HG02943 (cell line): ENCODE results near the gene SORBS1.
"Not testable (repeated sequence)": the region's sequence is repeated elsewhere in the genome, so short reads cannot be mapped to it uniquely, and the experiment has no call there.

Source experiments
- ATAC-seq: cut with Tn5 transposase; IDR thresholded peaks from one replicate; pipeline ENCODE4 v1.9.1; 2021; ENCODE audit warnings: mild to moderate bottlenecking, low read depth, moderate library complexity; ENCODE audit not compliant: unreplicated experiment

Gene SORBS1

DNA sequence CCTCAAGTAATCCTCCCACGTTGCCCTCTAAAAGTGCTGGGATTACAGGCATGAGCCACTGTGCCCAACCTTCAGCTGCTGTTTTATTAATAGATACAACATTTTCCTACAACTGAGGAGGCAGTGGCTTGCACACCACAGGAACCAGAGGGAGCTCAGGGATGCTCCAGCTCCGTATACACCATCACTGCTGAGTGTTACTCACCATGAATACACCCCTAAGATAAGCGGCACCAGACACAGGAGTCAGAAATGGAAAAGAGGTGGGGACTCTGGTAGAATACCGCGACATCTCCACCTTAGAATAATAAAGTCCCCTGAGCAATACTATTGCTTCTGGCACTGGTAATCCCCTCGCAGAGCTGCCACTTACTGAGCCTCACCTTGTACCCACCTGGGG lies 201.7 kb downstream of the SORBS1 start:
- no peak for ATAC-seq

DNA sequence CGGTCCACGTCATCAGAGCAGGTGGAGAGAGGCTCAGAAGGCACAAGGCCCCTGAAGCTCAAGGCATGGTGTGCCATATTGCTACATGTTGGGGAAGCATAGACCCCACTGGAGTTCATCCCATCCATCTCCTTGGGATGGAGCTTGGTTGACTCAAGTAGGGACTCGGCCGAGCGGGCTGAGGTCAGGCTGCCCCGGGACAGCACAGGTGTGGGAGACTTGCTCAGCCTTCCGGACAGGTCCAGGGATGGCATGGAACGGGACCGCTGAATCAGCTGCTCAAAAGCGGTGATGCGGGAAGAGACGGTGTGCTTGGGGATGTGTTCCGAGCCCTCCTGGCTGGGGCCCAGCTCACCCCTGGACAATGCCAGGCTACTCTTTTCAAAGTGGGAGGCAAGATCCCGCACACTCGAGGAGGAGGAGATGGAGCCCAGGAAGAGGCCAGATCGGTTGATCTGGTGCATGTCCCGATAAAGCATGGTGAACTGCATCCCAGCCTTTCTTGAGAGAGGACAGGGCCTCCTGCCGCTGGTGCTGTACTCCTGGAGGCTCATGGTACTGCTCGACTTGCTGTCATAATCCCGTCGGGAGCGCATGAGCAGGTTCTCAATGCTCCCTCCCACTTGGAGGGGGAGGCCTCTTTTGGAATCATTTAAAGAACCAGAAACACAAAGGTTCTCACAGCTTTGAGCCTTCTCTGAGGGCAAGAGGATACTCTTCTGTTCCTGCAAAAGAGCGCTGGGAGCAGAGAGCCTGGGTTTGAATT lies 204.8 kb downstream of the SORBS1 start:
- no peak for ATAC-seq

DNA sequence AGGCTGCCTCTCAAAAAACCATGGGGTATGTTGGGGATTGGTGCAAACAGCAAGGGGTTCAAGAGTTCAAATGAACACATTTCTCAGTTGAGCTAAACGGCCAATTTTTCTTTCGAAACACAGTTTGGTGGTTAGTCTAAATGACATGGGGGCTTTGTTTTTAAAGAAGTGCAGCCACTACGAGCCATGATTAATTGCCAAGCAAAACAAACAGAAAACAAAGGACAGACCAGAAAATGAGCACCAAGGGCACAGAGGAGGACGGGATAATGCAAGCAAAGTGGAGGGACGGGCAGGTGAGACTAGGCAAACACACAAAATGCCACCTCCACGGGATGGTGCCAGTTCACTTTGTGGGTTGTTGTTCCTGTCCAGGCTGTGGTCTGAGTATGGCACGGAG lies 205.9 kb downstream of the SORBS1 start:
- ATAC-seq: no peak

DNA sequence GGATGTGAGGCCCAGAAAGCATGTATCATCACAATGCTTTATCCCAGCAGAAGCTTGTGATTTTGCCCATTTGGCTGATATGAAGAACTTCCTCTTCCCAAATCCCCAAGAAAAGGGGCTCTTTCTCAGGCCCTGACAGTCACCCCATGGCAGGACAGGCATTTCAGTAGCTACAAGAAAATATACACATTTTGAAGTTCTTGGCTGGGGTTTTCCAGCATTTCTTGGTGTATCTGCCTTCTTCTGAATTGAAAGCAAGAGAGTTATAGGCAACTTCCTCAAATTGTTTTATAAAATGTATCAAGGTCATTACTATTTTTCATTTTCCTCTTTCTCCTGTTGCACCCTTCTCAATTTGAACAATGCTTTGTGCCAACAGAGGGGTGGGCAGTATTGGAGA lies 207.1 kb downstream of the SORBS1 start:
- no peak for ATAC-seq

DNA sequence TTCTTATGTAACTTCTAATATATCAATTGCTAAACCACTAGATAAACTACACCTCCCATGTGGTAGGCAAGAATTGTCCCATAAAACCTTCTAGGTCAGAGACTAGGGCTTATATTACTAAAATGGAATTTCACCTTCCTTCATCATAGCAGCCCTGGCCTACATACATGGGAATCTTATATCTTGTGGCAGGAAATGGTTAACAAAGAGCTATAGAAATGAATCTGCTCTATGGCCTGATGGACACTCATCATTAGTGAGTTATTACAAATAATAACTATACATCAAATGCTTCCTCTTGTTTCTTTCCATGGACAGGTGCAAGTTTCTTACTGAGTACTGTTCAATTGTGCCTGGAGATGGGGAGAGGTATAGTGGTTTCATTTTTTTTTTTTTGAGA lies 208.0 kb downstream of the SORBS1 start:
- ATAC-seq: no peak

DNA sequence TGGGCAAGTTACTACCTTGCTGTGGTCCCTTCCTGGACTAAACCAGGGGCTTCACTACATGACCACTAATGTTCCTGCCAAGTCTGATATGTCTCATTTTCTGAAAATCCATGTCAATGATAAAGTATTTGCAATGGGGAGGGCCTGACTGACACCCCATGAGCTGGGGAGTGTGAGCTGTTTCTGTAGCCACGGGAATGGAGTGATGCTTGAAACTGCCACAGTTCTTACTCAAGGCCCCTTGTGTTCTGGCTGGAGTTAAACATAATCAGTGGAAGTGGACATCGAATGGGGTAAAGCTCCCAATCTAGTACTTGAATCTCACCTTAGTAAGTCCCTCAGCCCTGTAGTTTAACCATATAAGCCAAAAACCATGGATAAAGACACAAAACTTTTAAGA lies 208.5 kb downstream of the SORBS1 start:
- no peak for ATAC-seq

DNA sequence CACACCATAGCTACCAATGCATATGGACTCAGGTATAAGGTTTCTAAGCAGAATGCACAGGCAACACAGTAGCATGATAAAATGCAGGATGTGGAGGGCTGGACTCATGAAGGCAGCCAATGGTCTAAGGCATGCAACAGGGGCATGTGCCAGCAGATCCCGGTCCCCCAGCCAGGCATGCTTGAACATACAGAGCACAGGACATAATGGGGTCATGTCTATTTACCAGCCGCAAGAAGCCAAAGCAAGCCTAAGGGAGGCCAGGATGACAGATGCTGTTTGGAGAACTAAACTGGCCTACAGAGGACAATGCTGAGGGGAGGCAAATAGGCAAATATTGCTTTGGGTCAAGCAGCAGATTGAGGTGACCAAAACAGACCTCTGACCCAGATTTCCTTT lies 210.3 kb downstream of the SORBS1 start:
- ATAC-seq: no peak

DNA sequence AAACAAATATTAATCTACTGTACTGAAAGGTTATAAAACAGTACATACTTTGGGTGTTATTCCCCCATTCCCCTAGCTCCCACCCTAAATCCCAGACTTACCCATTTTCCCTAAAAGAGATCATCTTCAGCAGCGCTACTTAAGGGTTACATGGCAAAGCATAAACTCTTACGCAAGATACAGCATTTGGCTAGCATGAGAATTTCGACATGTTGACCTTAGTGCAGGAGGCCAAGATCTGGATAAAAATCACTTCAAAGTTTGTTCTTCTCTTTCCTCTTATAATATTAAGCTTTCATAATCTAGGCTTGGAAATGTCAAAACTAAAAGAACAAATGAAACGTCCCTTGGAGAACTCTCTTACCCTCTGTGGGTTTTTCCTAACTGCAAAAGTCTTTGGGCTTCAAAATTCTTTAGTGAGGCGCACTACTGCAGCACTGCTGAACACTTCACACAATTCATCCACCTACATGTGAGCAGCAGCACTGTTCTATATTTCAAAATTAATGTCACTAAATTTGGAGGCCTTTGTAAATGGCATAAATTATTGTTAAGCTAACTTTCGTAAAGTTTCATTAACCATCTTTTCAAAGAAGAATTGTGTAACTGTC lies 210.8 kb downstream of the SORBS1 start:
- ATAC-seq: no peak

DNA sequence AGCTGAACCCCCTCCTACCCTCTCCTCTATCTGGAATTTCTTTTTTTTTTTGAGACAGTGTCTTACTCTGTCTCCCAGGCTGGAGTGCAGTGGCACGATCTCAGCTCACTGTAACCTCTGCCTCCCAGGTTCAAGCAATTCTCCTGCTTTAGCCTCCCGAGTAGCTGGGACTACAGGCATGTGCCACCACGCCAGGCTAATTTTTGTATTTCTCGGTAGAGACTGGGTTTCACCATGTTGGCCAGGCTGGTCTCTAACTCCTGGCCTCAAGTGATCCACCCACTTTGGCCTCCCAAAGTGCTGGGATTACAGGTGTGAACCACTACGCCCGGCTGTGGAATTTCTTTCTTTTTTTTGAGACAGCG lies 213.8 kb downstream of the SORBS1 start:
- ATAC-seq: not testable (repeated sequence)

DNA sequence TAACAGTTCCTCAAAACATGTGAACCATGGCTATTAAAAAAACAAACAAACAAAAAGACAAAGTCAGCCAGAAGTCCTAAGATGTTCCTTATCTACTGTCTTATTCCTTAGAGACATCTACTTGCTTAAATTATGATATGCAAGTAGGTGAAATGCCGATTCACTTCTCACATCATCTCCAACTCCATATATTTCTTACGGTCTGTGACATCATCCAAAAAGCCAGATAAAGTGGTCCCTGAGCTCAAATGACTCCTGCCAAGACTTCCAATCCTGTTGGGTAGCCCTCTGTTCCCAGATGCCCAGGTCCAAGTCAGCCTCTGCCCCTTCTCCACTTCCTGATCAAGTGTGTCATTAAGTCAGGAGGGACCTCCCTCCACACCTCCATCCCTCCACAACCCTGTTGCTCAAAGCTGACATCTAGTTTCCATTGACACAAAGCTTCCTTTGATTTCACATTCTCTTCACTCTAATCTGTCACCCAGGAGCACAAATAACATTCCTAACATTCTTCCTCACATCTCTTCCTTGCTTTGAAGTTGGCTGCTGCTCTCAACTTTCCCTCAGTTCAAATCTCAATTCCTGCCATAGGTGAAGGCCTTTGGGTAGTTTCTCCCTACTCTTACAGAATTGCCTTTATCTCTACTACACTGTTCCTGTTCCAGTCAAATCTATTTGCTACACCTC lies 214.3 kb downstream of the SORBS1 start:
- ATAC-seq: no peak

DNA sequence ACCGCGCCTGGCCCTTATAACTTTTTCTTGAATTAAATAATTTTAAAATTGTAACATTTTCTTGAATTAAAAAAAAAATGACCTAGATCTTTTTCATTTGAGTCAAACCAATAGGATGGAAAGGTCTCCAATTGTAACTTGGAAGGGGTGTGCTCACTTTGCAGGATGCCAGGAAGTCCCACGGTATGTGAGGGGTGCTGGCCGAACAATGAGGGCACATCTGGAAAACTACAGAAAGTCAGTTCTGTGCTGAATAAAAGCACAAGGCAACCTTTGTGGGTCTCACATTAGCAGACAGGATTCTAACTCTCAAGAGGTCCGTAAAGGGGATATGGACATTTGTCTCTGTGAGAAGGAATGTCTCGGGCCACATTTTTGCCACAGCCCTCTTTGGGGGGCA lies 217.6 kb downstream of the SORBS1 start:
- ATAC-seq: no peak

DNA sequence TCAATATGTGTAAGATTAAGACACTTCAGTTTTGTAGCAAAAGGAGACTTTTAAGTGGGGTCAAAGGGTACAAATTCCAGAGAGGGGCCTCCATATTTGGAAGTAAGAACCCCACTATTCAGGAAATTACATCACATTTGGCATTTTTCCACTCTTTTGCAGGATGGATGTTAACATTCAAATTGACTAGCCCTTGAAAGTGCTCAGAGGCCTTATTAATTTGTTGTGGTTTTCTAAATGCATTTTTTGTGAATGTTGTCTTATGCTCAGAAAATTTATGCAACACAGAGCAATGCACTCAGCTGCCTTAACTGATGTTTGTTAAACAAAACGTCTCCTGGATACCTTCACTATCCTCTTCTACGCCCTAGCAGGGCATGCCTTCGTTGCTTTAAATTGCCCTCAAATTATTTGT lies 219.4 kb downstream of the SORBS1 start:
- ATAC-seq: no peak

DNA sequence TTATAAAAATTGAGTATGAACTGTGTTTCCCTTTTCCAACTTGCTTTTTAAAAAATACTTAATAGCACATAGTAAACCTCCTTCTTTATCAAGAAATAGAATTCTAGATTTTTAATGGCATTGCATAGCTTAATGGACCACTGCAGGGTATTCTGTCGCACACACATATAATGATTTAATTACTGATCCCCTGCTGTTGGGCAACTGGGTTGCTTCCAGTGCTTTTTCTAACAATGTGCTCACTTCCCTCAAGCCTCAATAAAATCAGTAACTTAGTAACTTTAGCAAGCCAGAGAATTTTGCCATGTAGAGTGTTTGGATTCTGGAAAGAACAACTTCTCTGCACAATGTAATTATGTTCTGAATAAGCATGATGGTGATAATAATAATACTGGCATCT lies 221.3 kb downstream of the SORBS1 start:
- ATAC-seq: no peak

DNA sequence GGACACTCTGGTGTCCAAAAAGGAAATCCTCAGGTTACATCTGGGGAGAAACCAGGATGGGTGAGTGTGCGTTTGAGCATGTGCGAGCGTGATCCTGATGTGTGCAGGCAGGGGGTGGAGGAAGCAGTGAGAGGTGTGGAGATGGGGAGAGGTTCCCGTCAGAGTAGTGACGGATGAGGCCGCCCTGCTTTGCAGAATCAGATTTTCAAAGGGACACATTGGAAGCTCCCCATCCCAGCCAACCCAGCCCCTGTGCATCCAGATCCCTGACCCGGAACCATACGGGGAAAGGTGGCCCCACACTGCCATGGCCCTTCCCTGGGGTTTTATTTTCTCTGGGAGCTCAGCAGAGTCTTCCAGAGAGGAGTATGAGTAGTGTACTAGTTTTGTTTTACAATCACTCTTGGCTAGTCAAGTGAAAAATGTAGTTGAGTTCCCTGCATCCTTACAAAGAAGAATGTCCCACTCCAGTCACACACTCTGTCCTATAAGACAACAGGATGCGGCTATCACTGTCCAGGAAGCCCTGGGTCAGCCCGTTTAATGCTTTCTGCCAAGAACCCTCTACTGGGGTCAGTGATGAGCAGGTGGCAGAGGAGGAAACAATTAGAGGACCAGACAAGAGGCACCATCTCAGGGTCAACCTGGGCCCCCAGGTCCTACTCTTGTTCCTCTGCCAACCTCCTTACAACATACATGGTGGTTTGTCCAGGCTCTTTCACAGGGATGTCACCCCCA lies 223.6 kb downstream of the SORBS1 start:
- ATAC-seq: no peak

DNA sequence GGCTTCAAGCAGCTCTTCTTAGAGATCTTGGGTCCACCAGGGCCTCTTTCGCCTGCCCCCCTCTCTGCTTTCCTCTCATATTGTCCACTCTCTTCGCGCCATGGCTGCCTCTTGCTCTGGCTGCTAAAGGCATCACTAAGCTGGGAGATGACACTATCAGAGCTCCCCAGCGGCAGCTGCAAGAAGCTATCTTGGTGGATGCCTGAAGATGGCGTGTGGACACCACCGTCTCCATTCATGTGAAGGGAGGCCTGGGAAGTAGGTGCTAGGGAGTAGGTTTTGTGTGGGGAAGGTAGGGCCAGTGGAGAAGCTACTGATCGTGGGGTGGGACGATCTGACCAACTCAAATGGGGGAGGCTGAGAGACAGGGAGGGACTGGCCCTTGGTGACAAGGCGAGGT lies 224.5 kb downstream of the SORBS1 start:
- no peak for ATAC-seq

DNA sequence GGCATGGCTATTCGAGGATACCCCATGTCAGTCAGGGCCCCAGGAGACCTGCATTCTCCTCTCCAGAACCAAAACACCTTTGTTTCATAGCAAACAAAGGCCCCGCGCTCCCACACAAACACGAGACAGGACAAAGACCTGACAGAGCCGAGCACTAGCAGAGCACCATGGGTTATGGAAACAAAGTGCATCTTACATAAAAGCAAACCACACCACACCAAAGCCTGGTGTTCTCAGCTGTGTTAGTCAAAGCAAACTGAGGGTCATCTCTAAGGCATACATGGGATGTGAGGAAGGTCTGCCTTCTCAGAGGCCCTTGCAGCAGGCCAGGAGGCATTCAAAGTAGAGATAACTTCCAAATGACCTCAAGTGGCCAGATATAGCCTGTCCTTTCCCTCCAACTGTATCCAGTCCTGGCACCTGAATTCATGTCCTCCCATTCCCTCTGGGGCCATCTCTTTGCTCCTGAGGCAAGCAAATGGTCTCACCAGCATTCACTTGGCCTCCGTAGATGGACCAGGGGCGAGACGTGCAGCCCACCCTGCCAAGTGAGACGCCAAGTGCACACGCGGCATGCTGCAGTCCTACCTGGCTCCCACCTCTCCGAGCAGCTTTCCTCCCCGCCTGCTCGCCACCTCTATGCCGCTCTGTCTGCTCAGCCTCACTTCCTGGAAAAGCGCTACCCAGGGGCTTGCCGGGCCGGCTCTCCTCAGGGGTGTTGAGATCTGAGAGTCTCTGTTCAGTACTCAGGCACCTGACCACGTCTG lies 225.1 kb downstream of the SORBS1 start:
- no peak for ATAC-seq

DNA sequence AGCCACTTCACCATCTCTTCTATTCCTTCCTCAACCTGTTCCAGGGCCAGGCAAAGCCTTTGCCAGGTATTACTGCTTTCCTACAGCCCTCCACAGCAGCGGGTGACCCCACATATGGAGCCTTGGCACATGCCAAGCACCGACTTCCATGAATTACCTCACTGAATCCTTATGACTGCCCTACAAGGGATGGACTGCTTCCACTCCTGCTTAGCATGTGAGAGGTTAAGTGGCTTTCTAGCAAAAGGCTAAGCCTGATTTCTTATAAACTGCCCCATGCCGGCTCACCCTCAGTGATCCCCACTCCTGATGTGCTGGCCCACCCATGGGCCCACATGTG lies 226.4 kb downstream of the SORBS1 start:
- no peak for ATAC-seq

DNA sequence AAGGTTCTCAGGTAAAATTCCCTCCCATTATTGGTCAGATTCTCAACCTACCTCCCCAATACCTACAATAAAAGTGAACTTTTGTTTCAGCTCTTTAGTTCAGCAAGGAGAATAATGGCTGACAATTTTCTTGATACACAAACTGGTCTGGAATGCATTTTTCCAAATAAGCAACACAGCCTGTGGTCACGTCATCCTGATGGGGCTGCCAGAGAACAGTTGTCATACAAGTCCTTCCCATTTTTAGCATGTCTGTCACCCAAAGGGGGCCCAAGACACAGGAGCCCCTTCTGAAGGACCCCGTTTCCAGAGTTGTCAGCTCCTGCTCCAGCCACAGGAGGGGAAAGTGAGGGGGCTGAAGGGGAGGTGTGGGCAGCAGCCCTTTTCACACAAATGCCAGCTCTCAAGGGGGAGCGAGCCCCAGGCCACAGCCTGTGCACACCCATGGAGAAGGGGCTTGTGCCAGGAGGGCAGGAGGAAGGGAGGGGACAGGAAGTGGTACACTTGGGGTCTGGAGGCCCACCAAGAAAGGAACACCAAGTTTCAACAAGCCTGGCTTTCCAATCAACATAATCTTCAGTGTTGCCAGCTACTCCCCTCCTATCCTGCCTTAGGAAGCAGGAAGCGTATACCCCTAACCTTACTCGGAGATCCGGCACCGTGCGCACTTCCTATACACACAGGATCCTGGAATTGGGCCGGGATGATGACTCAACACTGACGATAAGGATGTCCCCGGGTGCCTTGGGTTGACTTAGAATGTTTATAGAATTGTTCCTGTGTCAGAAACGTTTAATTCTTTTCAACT lies 227.0 kb downstream of the SORBS1 start:
- ATAC-seq: no peak

DNA sequence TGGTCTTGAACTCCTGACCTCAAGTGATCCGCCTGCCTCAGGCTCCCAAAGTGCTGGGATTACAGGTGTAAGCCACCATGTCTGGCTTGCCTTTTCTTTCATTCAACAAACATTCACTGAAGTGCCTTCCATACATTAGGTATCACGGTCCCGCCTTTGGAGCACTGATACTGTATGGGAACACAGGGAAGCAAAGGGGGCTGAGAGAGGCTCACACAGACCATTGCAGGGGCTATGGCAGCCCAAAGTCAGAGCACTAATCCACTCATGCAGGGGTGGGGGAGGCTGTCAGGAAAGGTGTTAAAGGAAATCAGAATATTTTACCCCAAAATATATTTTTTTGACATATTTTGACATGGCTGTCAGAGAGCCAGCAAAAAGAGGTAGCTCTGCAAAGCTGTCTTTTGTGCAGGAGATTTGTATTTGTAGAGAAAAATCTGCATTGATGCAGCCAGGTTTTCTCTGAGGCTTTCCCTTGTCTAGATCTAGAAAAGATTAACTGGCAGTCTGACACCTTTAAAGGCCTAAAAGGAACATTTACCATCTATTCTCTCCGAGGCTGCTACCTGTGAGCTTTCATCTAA lies 228.4 kb downstream of the SORBS1 start:
- no peak for ATAC-seq
